HepG2 (cell line): ENCODE measurements around the gene FAM171A2. TPM values are rescaled to one million over a fixed set of nuclear protein-coding genes. Genes with fewer than 3 reads are reported as not detected.

Experiments
- CCDC6 ChIP-seq: sonication (generic); formaldehyde crosslinking; IDR thresholded peaks from 2 replicates; pipeline ENCODE4 v1.8.1; 2022; ENCODE audit warnings: mild to moderate bottlenecking, missing genetic modification reagents, moderate library complexity
- CREBL2 ChIP-seq: sonication (generic); formaldehyde crosslinking; IDR thresholded peaks from 2 replicates; pipeline ENCODE4 v1.8.1; 2023; ENCODE audit warnings: missing genetic modification reagents, mild to moderate bottlenecking, borderline replicate concordance
- EP300 ChIP-seq, 3 experiments: sonication (generic) in 1 of 3; formaldehyde crosslinking in 1 of 3; IDR thresholded peaks; 2 replicates each; pipeline versions ENCODE4 v1.5.1 to v1.6.1; 2011 to 2020; ENCODE audit warnings: low read depth in 2 of 3, low read length in 2 of 3, borderline replicate concordance in 1 of 3, improper control_type of control experiment in 1 of 3, mild to moderate bottlenecking in 1 of 3, missing genetic modification reagents in 1 of 3, moderate library complexity in 1 of 3
- GABPA ChIP-seq, 2 experiments: IDR thresholded peaks; 2 replicates each; pipeline ENCODE4 v1.6.1; 2011 to 2016; ENCODE audit warnings: low read depth in 2 of 2, low read length in 1 of 2, missing biosample characterization in 1 of 2, missing genetic modification characterization in 1 of 2
- HNF1B ChIP-seq: sonication (generic); formaldehyde crosslinking; IDR thresholded peaks from 2 replicates; pipeline ENCODE4 v1.5.1; 2020; ENCODE audit warnings: mild to moderate bottlenecking, moderate library complexity, missing genetic modification reagents
- HOXA3 ChIP-seq: sonication (generic); formaldehyde crosslinking; IDR thresholded peaks from 2 replicates; pipeline ENCODE4 v1.5.0; 2020; ENCODE audit warnings: missing genetic modification reagents
- KMT2A ChIP-seq: sonication (generic); formaldehyde crosslinking; IDR thresholded peaks from 2 replicates; pipeline ENCODE4 v1.4.0; 2020; ENCODE audit warnings: missing genetic modification reagents
- MAZ ChIP-seq, 2 experiments: sonication (generic) in 1 of 2; formaldehyde crosslinking in 1 of 2; IDR thresholded peaks; 2 replicates each; pipeline versions ENCODE4 v1.5.0 to v1.6.1; 2012 to 2020; ENCODE audit warnings: low read depth in 2 of 2, mild to moderate bottlenecking in 2 of 2, borderline replicate concordance in 1 of 2, improper control_type of control experiment in 1 of 2, low read length in 1 of 2, missing genetic modification reagents in 1 of 2, moderate library complexity in 1 of 2
- MIER2 ChIP-seq: IDR thresholded peaks from 2 replicates; pipeline ENCODE4 v1.6.1; 2016; ENCODE audit warnings: missing biosample characterization, missing genetic modification reagents
- MXD1 ChIP-seq: sonication (generic); formaldehyde crosslinking; IDR thresholded peaks from 2 replicates; pipeline ENCODE4 v1.4.0; 2020; ENCODE audit warnings: mild to moderate bottlenecking, missing genetic modification reagents
- NFATC3 ChIP-seq: sonication (generic); formaldehyde crosslinking; IDR thresholded peaks from 2 replicates; pipeline ENCODE4 v1.5.1; 2020; ENCODE audit warnings: mild to moderate bottlenecking, missing genetic modification reagents
- PHF21A ChIP-seq: sonication (generic); formaldehyde crosslinking; IDR thresholded peaks from 2 replicates; pipeline ENCODE4 v1.5.0; 2020; ENCODE audit warnings: mild to moderate bottlenecking, missing genetic modification reagents
- PHF5A ChIP-seq: IDR thresholded peaks from one replicate; pipeline ENCODE4 v1.6.1; 2018; ENCODE audit warnings: low read depth, missing genetic modification reagents; ENCODE audit not compliant: unreplicated experiment
- RFX1 ChIP-seq: fragments of 450-650 bp; IDR thresholded peaks from 2 replicates; pipeline ENCODE4 v1.6.1; 2017
- RFX3 ChIP-seq: IDR thresholded peaks from 2 replicates; pipeline ENCODE4 v1.6.1; 2016; ENCODE audit warnings: missing biosample characterization, missing genetic modification reagents
- RFXAP ChIP-seq: sonication (generic); formaldehyde crosslinking; IDR thresholded peaks from 2 replicates; pipeline ENCODE4 v1.4.0; 2020; ENCODE audit warnings: missing genetic modification reagents, borderline replicate concordance
- RNF2 ChIP-seq: fragments of 450-650 bp; conservative IDR thresholded peaks from 2 replicates; pipeline ENCODE4 v1.6.1; 2016; ENCODE audit warnings: low read depth
- SOX13 ChIP-seq, 3 experiments: fragments of 450-650 bp in 1 of 3; sonication (generic) in 1 of 3; formaldehyde crosslinking in 1 of 3; IDR thresholded peaks in 2 of 3; conservative IDR thresholded peaks in 1 of 3; 2 replicates each; pipeline versions ENCODE4 v1.5.0 to v1.6.1; 2016 to 2020; ENCODE audit warnings: antibody characterized with exemption in 1 of 3, mild to moderate bottlenecking in 1 of 3, missing compliant biosample characterization in 1 of 3, missing genetic modification reagents in 1 of 3, moderate library complexity in 1 of 3
- TERF1 ChIP-seq: sonication (generic); formaldehyde crosslinking; IDR thresholded peaks from 2 replicates; pipeline ENCODE4 v1.8.0; 2022; ENCODE audit warnings: mild to moderate bottlenecking, missing genetic modification reagents, moderate library complexity
- TFAP4 ChIP-seq: sonication (generic); IDR thresholded peaks from 2 replicates; pipeline ENCODE4 v1.6.1; 2016; ENCODE audit warnings: low read depth, borderline replicate concordance
- ZNF263 ChIP-seq: sonication (generic); formaldehyde crosslinking; IDR thresholded peaks from 2 replicates; pipeline ENCODE4 v1.4.0; 2020; ENCODE audit warnings: missing genetic modification reagents
- ZNF547 ChIP-seq: sonication (generic); formaldehyde crosslinking; IDR thresholded peaks from 2 replicates; pipeline ENCODE4 v1.5.1; 2020; ENCODE audit warnings: mild to moderate bottlenecking, missing genetic modification reagents
- ZNF678 ChIP-seq: sonication (generic); formaldehyde crosslinking; IDR thresholded peaks from 2 replicates; pipeline ENCODE4 v1.4.0; 2020; ENCODE audit warnings: mild to moderate bottlenecking, missing genetic modification reagents
- ZNF768 ChIP-seq: sonication (generic); formaldehyde crosslinking; IDR thresholded peaks from 2 replicates; pipeline ENCODE4 v1.4.0; 2020; ENCODE audit warnings: missing genetic modification reagents
- ZNF883 ChIP-seq: sonication (generic); formaldehyde crosslinking; IDR thresholded peaks from 2 replicates; pipeline ENCODE4 v1.5.1; 2020; ENCODE audit warnings: mild to moderate bottlenecking, missing genetic modification reagents; ENCODE audit errors: not compliant biosample characterization
- polyA plus RNA-seq, 8 experiments: library from polyadenylated mRNA; depleted of rRNA in 3 of 8; stranded (reverse) in 7 of 8; unstranded in 1 of 8; fragments of >200 nt; fragmentation: Illumina TruSeq in 4 of 8; extraction: Trizol in 4 of 8; gene quantifications; 2 replicates each; pipeline versions ENCODE4 v1.2.1 to v1.2.3, GENCODE V29; 2011 to 2016; ENCODE audit warnings: low read depth in 4 of 8, missing spikeins in 1 of 8, mixed read lengths in 1 of 8; ENCODE audit not compliant: insufficient read depth in 1 of 8
- total RNA-seq, 5 experiments: library from RNA; depleted of rRNA; stranded (reverse); fragments of >200 nt; fragmentation: Illumina TruSeq; extraction: Trizol; gene quantifications; 2 replicates each; pipeline ENCODE4 v1.2.3, GENCODE V29; 2016; ENCODE audit warnings: low read depth in 1 of 5

FAM171A2 gene
- total and polyA plus RNA-seq, 2 of the 13 experiments (the other 11 are each of a cell fraction or from before 2014, with no cell fraction given), result 1.8 to 3.6 TPM

- TF ChIP-seq HNF1B (CRISPR knock-in tag) (no peak), SOX13 (IDR thresholded peaks at IDR 0.05) (0 out of 2 replicates have a peak, but pooled peaks have one; percentile 12), SOX13 (CRISPR knock-in tag; conservative IDR thresholded peaks at IDR 0.05 in 1 of 2, IDR thresholded peaks at IDR 0.05 in 1 of 2) (no peak; a peak in 1 of 4 replicates), RNF2 (0 out of 2 replicates have a peak, but pooled peaks have one; percentile 54), GABPA (IDR thresholded peaks at IDR 0.05; ENCODE audit: low read depth, low read length) (no peak), GABPA (CRISPR knock-in tag; IDR thresholded peaks at IDR 0.05; ENCODE audit: low read depth) (no peak), RFX1 (no peak), KMT2A (CRISPR knock-in tag) (no peak), NFATC3 (CRISPR knock-in tag) (no peak), CREBL2 (CRISPR knock-in tag) (no peak), TERF1 (CRISPR knock-in tag) (no peak), MXD1 (CRISPR knock-in tag) (no peak), CCDC6 (CRISPR knock-in tag) (0 out of 2 replicates have a peak, but pooled peaks have one; percentile 31), PHF5A (CRISPR knock-in tag) (no peak), ZNF263 (0 out of 2 replicates have a peak, but pooled peaks have one; percentile 57), PHF21A (CRISPR knock-in tag) (no peak), ZNF883 (no peak), RFXAP (CRISPR knock-in tag) (peak; percentile 55; the same call in 1 of the 2 replicates), TFAP4 (no peak), EP300 (IDR thresholded peaks at IDR 0.05; ENCODE audit: low read depth in 2 of 2, low read length in 2 of 2) (no peak), EP300 (CRISPR knock-in tag; IDR thresholded peaks at IDR 0.05; ENCODE audit: borderline replicate concordance) (no peak), ZNF678 (no peak), RFX3 (no peak), HOXA3 (CRISPR knock-in tag) (peak; percentile 59; the same call in 1 of the 2 replicates), MAZ (IDR thresholded peaks at IDR 0.05; ENCODE audit: borderline replicate concordance, low read depth, low read length) (0 out of 2 replicates have a peak, but pooled peaks have one; percentile 57), MAZ (CRISPR knock-in tag; IDR thresholded peaks at IDR 0.05; ENCODE audit: low read depth) (peak; percentile 92), ZNF547 (0 out of 2 replicates have a peak, but pooled peaks have one; percentile 68), ZNF768 (peak; percentile 37; the same call in 1 of the 2 replicates), MIER2 (CRISPR knock-in tag) (no peak)
Measured at GRCh38 chr17:44363613-44364159, at the start of gene FAM171A2 (continued).
